Chondrocyte (in vitro differentiated cells): ENCODE results near the gene HNRNPAB. TPM values are rescaled to one million over a fixed set of nuclear protein-coding genes. Genes with fewer than 3 reads are reported as not detected.

Experiments
- DNase-seq: peaks from one replicate; pipeline ENCODE4 v3.0.0; 2021; ENCODE audit warnings: mixed read lengths, low spot score
- H3K27ac Mint-ChIP-seq: one replicate; pipeline ENCODE4 v1.8.0; 2021; ENCODE audit warnings: mild to moderate bottlenecking, moderate library complexity, mixed read lengths; ENCODE audit not compliant: unreplicated experiment
- H3K27me3 Mint-ChIP-seq: 2 replicates; pipeline ENCODE4 v1.8.0; 2021; ENCODE audit warnings: low read depth, mixed read lengths
- H3K36me3 Mint-ChIP-seq: 2 replicates; pipeline ENCODE4 v1.8.0; 2021; ENCODE audit warnings: low read depth, mixed read lengths
- H3K4me1 Mint-ChIP-seq: 2 replicates; pipeline ENCODE4 v1.8.0; 2021; ENCODE audit warnings: low read depth, mild to moderate bottlenecking, mixed read lengths
- H3K4me3 Mint-ChIP-seq: one replicate; pipeline ENCODE4 v1.8.0; 2021; ENCODE audit warnings: mild to moderate bottlenecking, moderate library complexity, mixed read lengths; ENCODE audit not compliant: unreplicated experiment
- H3K9me3 Mint-ChIP-seq: 2 replicates; pipeline ENCODE4 v1.8.0; 2021; ENCODE audit warnings: low read depth, mixed read lengths
- total RNA-seq: library from RNA; stranded (reverse); gene quantifications from 3 replicates; pipeline ENCODE4 v1.2.1, GENCODE V29; 2021
- TF ChIP-seq, protein P1 (sequence below): fragments of 200-600 bp; sonication (generic); IDR thresholded peaks from 2 replicates; pipeline ENCODE4 v1.5.0; 2021; ENCODE audit warnings: antibody characterized with exemption, mild to moderate bottlenecking, moderate library complexity

Gene HNRNPAB
- total RNA-seq, 1 donor from 2014 or later = 156 TPM

DNA sequence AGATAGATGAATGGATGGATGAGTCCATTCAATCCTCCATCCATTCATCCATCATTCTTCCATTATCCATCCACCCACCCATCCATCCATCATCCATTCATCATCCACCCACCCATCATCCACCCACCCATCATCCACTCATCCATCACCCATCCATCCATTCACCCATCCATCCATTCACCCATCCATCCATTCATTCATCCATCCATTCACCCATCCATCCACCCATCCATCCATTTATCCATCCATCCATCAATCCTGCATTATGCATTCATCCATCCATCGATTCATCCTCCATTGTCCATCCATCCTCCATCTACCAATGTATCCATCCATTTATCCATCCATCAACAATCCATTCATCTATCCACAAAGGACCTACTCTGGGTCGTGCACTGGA is 41.1 kb downstream of the HNRNPAB start:
- TF ChIP-seq, protein P1, sequence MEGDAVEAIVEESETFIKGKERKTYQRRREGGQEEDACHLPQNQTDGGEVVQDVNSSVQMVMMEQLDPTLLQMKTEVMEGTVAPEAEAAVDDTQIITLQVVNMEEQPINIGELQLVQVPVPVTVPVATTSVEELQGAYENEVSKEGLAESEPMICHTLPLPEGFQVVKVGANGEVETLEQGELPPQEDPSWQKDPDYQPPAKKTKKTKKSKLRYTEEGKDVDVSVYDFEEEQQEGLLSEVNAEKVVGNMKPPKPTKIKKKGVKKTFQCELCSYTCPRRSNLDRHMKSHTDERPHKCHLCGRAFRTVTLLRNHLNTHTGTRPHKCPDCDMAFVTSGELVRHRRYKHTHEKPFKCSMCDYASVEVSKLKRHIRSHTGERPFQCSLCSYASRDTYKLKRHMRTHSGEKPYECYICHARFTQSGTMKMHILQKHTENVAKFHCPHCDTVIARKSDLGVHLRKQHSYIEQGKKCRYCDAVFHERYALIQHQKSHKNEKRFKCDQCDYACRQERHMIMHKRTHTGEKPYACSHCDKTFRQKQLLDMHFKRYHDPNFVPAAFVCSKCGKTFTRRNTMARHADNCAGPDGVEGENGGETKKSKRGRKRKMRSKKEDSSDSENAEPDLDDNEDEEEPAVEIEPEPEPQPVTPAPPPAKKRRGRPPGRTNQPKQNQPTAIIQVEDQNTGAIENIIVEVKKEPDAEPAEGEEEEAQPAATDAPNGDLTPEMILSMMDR = no peak
- H3K27ac Mint-ChIP-seq = no peak overlapping the region
- peaks cover 9% of the 10 kb centered on the region for H3K4me1 Mint-ChIP-seq
- no peaks in the 10 kb centered on the region for H3K9me3 Mint-ChIP-seq
- H3K27me3 Mint-ChIP-seq = no peaks in the 10 kb centered on the region
- H3K4me3 Mint-ChIP-seq = no peak overlapping the region
- no peak for DNase-seq
- H3K36me3 Mint-ChIP-seq = no peaks in the 10 kb centered on the region

- TF ChIP-seq, protein P1 = no peak
- Mint-ChIP-seq H3K36me3 (no peaks in the 10 kb centered on the region), H3K4me1 (peaks cover 9% of the 10 kb centered on the region), H3K27me3 (no peaks in the 10 kb centered on the region), H3K4me3 (no peak overlapping the region), H3K9me3 (no peaks in the 10 kb centered on the region), H3K27ac (no peak overlapping the region)
- DNase-seq = no peak
Observed at GRCh38 chr5:178246624-178247279, 42.4 kb downstream of the HNRNPAB start.

- no peak for DNase-seq
Observed at GRCh38 chr5:178247481-178248456, 43.4 kb downstream of the HNRNPAB start.

DNA sequence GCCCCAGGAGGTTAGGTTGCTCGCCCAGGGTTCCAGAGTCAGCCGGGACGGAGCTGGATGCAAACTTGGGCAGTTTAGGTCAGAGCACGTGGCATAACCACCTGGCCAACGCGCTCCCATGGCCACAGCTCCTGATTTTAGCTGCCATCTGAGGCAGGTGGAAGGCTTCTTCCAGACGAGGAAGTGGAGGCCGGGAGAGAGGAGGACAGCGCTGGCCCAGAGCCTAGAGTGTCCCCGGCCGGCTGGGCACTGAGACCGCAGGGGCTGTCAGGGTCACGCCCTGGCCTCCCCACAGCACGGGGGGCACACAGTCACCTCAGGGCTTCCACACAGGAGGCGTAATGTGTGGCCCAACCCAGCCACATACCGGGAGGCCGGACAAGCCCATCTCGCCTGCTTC is 44.4 kb downstream of the HNRNPAB start:
- no peak for DNase-seq
- H3K27ac Mint-ChIP-seq = no peak overlapping the region
- peaks cover 9% of the 10 kb centered on the region for H3K4me1 Mint-ChIP-seq
- TF ChIP-seq, protein P1 = no peak
- no peaks in the 10 kb centered on the region for H3K9me3 Mint-ChIP-seq
- H3K4me3 Mint-ChIP-seq = no peak overlapping the region
- H3K36me3 Mint-ChIP-seq = no peaks in the 10 kb centered on the region
- H3K27me3 Mint-ChIP-seq = no peaks in the 10 kb centered on the region

More at GRCh38 chr5:178247481-178248456, 43.4 kb downstream of the HNRNPAB start:
- H3K27ac Mint-ChIP-seq = no peak overlapping the region
- no peaks in the 10 kb centered on the region for H3K9me3 Mint-ChIP-seq
- TF ChIP-seq, protein P1 = no peak
- no peaks in the 10 kb centered on the region for H3K36me3 Mint-ChIP-seq
- peaks cover 9% of the 10 kb centered on the region for H3K4me1 Mint-ChIP-seq
- H3K4me3 Mint-ChIP-seq = no peak overlapping the region
- no peaks in the 10 kb centered on the region for H3K27me3 Mint-ChIP-seq

DNA sequence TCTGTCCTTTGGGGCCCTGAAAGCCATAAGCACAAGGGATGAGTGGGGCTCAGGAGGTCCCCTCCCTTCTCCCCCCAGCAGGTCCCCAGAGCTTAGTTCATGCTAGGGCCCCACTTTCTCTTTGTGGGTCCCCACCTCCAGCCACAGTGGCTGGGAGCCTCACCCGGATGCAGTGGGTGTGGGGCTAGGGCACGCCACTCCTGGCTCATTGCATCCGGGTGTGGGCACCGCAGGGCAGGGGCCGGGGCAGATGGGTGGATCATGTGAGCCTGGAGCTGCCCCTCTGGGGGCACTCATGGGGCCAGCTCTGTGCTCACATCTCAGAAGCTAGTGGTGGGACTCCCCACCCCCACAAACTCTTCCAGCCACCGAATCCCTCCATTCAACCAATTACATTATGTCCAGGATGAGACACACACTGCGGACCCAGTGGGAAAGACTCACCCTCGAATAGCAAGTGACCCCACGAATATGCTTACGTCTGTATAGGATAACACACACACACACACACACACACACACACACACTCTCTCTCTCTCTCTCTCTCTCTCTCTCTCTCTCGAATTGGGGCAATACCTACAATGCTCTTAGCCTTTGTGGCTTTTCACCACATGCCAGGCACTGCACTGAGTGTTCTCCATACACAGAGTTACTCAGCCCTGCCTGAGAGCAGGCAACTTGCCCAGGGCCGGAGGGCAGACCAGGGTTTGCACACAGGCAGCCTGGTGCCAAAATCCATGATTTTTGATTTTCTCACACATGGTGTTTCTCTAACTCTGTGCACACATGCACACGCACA is 45.1 kb downstream of the HNRNPAB start:
- TF ChIP-seq, protein P1 = no peak
- no peaks in the 10 kb centered on the region for H3K9me3 Mint-ChIP-seq
- no peak overlapping the region for H3K4me3 Mint-ChIP-seq
- no peak overlapping the region for H3K27ac Mint-ChIP-seq
- DNase-seq = no peak
- no peaks in the 10 kb centered on the region for H3K36me3 Mint-ChIP-seq
- peaks cover 7% of the 10 kb centered on the region for H3K4me1 Mint-ChIP-seq
- no peaks in the 10 kb centered on the region for H3K27me3 Mint-ChIP-seq
